GM19438 (cell line): ENCODE results near the gene ANKRD18A.

ENCODE experiments used
- ATAC-seq: cut with Tn5 transposase; IDR thresholded peaks from one replicate; pipeline ENCODE4 v1.9.1; 2021; ENCODE audit warnings: low read depth; ENCODE audit not compliant: unreplicated experiment

ANKRD18A gene

GRCh38 chr9:38620483-38621433 lies at the start of gene ANKRD18A:
ANKRD18A (minus strand) TSS chr9:38620596; CDS start chr9:38620285, 311 bp downstream.
- ATAC-seq = peak; percentile 56

GRCh38 chr9:38668791-38669466 lies 48.5 kb upstream of the ANKRD18A start:
- no peak for ATAC-seq

DNA sequence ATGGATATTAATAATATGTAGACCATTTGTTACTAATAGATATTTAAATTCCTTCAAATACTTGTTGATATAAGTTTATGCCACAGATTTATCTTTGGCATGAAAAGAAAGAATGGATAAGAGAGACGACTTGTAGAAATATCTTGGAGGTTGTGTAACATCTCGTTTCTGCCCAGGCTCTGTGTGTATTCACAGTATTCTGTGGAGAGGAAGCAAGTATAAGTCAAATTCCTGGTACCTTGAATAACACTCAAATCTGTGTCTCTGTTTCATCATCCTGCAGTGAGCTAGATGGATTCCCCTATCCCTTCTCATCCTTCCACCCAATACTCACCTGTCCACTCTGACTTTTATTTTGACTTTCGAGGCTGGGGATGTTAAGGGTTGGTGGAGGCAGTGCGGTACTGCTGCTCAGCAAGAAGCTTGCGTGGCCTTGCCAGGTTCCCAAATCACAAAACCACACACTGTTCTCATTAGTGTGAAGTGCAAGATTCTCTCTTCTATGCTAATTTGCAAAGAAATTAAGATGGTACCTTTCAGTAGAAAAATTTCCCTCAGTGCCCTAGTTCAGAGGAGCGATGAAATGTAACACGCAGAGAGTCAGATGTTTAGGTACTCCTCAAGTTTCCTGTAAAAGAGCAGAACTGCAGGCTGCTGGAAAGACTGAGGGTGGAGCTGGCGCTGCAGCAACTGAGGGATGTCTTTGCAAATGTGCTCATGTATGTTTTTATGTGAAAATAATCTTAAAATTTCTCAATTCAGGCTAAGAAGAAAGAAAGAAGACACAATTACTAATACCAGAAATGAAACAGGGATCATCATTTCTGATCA lies 42.6 kb upstream of the ANKRD18A start:
- no peak for ATAC-seq

GRCh38 chr9:38659538-38659937 lies 39.1 kb upstream of the ANKRD18A start:
- ATAC-seq = no peak

- no peak for ATAC-seq
Measured at GRCh38 chr9:38656896-38657295, 36.5 kb upstream of the ANKRD18A start.

GRCh38 chr9:38652486-38652885 lies 32.1 kb upstream of the ANKRD18A start:
- ATAC-seq = no peak

GRCh38 chr9:38652044-38652443 lies 31.6 kb upstream of the ANKRD18A start:
- ATAC-seq = no peak

GRCh38 chr9:38651400-38652042 lies 31.1 kb upstream of the ANKRD18A start:
- ATAC-seq = no peak

DNA sequence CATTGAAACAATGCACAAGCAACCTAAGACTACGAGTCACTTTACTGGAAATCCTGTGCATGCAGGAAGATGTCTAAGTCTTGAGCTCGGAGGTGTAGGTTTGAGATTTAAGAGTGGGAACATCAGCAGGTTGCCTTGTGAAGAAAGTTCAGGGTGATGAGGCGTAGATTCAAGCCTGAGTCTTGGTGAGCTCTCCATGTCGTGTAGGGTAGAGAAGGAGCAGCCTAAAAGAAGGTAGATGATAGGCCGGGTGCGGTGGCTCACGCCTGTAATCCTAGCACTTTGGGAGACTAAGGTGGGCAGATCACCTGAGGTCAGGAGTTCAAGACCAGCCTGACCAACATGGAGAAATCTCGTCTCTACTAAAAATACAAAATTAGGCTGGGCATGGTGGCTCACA lies 30.2 kb upstream of the ANKRD18A start:
- no peak for ATAC-seq

GRCh38 chr9:38649731-38650363 lies 29.5 kb upstream of the ANKRD18A start:
- ATAC-seq = no peak

GRCh38 chr9:38644601-38645000 lies 24.2 kb upstream of the ANKRD18A start:
- ATAC-seq = no peak

- no peak for ATAC-seq
Measured at GRCh38 chr9:38643815-38644173, 23.4 kb upstream of the ANKRD18A start.

GRCh38 chr9:38642951-38643814 lies 22.8 kb upstream of the ANKRD18A start:
- no peak for ATAC-seq

GRCh38 chr9:38641985-38642864 lies 21.8 kb upstream of the ANKRD18A start:
- ATAC-seq = no peak

DNA sequence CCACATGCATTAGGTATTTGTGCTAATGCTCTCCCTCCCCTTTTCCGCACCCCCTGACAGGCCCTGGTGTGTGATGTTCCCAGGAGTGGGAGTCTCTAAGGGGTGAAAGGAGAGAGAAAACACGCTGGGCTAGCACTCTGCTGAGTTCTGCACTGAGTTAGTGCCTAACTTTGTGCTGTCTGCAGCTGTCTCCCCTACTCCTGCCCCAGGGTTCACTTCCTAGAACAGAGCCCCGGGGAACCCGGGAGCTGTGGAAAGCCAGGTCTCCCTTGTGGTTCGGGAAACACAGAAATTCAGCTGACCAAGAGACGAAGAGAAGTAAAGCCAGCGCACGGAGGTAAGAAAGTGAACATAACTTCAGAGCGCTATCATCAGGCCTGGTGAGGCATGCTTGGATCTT lies 20.7 kb upstream of the ANKRD18A start:
- no peak for ATAC-seq

- ATAC-seq = no peak
Measured at GRCh38 chr9:38639577-38639940, 19.2 kb upstream of the ANKRD18A start.

DNA sequence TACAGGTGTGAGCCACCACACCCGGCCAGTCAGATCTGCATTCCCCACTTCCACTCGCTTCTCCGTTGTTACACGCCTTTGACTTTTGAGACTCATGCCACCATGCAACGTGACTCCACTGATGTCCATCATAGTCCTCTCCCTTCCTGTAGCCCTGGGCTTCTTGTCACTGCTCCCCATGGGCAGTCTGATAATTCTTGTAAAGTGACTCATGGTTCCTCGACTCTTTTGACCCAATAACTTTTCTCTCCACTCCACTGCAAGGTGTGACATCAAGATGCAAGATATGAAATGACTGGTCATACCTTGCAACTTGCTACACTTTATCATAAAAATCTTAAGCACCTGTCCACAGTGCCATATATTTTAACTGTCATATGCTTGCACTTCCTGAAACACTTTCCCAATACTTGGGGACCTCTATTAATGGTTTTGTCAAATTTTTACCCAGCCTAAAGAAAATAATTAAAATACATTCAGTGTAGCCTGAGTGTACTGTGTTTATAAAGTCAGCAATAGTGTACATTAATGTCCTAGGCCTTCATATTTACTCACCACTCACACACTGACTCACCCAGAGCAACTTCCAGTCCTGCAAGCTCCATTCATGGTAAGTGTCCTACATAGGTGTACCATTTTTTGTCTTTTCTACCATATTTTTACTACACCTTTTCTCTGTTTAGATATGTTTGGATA lies 18.6 kb upstream of the ANKRD18A start:
- ATAC-seq = no peak

- ATAC-seq = no peak
Measured at GRCh38 chr9:38634315-38634714, 13.9 kb upstream of the ANKRD18A start.
